GM10266 (cell line): Measurements from ENCODE around the gene SIDT2.
A peak's percentile ranks its signal among the peaks of the same experiment; 100 is the strongest.

Experiments
- DNase-seq: peaks from one replicate; pipeline ENCODE4 v3.0.0; 2012; ENCODE audit errors: extremely low spot score
- TF ChIP-seq, protein P1 (sequence below): IDR thresholded peaks from 2 replicates; pipeline ENCODE4 v1.5.1; 2012; ENCODE audit warnings: mild to moderate bottlenecking, low read depth; ENCODE audit not compliant: control insufficient read depth, insufficient read depth; ENCODE audit errors: missing control alignments

The SIDT2 gene

DNA sequence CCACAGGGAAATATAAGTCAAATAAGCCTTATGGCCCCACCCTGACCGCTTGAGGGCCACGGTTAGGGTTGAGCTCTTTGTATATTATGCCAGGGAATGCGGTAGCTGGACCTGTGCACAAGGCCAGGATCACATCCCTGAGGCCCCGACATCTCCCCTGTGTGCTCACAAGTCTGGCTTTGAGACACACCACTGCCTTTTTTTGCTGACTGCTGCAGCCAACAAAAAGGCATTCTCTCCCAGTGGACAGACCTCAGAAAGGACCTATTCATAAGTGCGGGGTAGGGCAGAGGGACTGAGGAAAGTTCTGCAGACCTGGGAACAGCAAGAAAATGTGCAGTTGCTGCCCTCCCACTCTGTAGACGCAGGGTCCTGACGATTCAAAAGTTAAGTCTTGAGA lies 3.4 kb upstream of the SIDT2 start:
- no peak for DNase-seq
- TF ChIP-seq, protein P1, sequence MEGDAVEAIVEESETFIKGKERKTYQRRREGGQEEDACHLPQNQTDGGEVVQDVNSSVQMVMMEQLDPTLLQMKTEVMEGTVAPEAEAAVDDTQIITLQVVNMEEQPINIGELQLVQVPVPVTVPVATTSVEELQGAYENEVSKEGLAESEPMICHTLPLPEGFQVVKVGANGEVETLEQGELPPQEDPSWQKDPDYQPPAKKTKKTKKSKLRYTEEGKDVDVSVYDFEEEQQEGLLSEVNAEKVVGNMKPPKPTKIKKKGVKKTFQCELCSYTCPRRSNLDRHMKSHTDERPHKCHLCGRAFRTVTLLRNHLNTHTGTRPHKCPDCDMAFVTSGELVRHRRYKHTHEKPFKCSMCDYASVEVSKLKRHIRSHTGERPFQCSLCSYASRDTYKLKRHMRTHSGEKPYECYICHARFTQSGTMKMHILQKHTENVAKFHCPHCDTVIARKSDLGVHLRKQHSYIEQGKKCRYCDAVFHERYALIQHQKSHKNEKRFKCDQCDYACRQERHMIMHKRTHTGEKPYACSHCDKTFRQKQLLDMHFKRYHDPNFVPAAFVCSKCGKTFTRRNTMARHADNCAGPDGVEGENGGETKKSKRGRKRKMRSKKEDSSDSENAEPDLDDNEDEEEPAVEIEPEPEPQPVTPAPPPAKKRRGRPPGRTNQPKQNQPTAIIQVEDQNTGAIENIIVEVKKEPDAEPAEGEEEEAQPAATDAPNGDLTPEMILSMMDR = no peak

DNA sequence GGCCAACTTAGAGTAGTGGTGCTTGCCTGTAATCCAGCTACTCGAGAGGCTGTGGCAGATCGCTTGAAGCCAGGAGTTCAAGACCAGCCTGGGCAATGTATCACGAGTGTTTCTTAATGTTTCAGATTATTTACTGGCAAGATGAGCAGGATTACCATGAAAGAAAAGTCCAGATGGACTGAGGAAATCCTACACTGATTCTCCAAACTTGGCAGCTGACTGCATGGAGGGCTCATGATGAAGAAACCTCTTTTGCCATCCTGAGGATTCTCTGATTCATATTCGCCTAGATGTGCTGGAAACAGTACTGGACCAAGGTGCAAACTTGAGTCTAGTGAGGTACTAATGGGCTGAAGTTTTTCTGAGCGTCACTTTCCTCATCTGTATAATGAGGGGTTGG lies 2.8 kb upstream of the SIDT2 start:
- no peak for DNase-seq
- TF ChIP-seq, protein P1 = no peak

DNA sequence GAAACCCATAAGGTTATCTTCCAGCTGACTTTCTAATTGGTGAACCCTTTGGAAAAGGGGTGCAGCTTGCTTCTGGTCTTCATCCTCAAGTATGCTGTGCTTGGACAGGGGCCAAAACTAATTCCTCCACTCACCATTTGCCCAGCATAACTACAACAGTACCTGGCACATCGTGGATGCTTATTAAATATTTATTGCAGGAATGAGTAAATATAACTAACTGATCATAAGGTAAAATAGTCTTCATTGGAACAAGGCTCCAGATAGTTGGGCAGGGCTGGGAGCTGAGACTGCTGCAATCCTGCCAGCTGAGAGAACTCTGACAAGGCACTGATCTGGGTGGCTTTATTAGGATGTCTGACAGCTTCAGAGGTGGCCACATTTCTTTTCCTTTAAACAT lies 2.4 kb upstream of the SIDT2 start:
- TF ChIP-seq, protein P1 = no peak
- no peak for DNase-seq

- TF ChIP-seq, protein P1 = no peak
- no peak for DNase-seq
Observed at GRCh38 chr11:117177534-117178209, 871 bp upstream of the SIDT2 start.

GRCh38 chr11:117179048-117179999 lies 781 bp downstream of the SIDT2 start:
- peak; percentile 48 for DNase-seq
- TF ChIP-seq, protein P1 = no peak

- peak; percentile 37 for DNase-seq
- TF ChIP-seq, protein P1 = no peak
Observed at GRCh38 chr11:117180020-117180419, 1.5 kb downstream of the SIDT2 start.
